Endothelial cell of umbilical vein (primary cell): ENCODE results near the gene NEURL1B.

Experiments
- CTCF ChIP-seq, 2 donors: IDR thresholded peaks; 1 replicate in 1 of 2; 2 replicates in 1 of 2; pipeline ENCODE4 v1.5.1; 2011; ENCODE audit warnings: low read length in 2 of 2, mild to moderate bottlenecking in 2 of 2, moderate library complexity in 2 of 2, control low read depth in 1 of 2, inconsistent platforms in 1 of 2, low read depth in 1 of 2; ENCODE audit not compliant: insufficient read depth in 1 of 2; ENCODE audit errors: extremely low read depth in 1 of 2
- EZH2 ChIP-seq: IDR thresholded peaks from 2 replicates; pipeline ENCODE4 v1.6.1; 2012; ENCODE audit warnings: borderline replicate concordance, low read depth, mild to moderate bottlenecking, moderate library complexity, low read length, inconsistent platforms; ENCODE audit not compliant: severe bottlenecking
- JUN ChIP-seq: IDR thresholded peaks from 2 replicates; pipeline ENCODE4 v1.6.1; 2011; ENCODE audit warnings: borderline replicate concordance, low read depth; ENCODE audit not compliant: insufficient read length, insufficient read depth
- MAX ChIP-seq: IDR thresholded peaks from 2 replicates; pipeline ENCODE4 v1.6.1; 2011; ENCODE audit not compliant: insufficient read depth, insufficient read length
- POLR2A ChIP-seq: IDR thresholded peaks from 2 replicates; pipeline ENCODE4 v1.6.1; 2012; ENCODE audit warnings: low read depth, mild to moderate bottlenecking, control low read depth, low read length
- POLR2AphosphoS5 ChIP-seq: IDR thresholded peaks from 2 replicates; pipeline ENCODE4 v1.6.1; 2012; ENCODE audit warnings: low read depth, mild to moderate bottlenecking, control low read depth, low read length, moderate library complexity; ENCODE audit not compliant: insufficient read depth

DNA sequence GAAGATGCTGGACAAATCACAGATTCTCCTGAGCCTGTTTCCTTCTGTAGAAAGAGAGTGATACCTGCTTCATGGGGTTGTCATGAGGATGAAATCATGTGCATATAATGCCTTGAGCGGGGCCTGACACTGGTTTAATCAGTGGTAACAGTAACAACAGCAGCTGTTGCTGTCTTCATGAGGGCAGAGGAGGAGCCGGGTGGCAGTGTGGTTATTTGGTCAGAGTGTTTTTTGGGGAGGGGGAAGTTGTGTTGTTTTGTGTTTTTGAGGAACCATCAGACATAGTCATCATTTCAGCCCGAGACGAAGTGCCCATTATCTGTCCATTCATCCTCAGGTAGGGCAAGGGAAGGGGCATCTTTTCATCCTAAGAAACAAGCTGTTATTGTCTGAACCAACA, 44.0 kb downstream of the NEURL1B start:
- TF ChIP-seq CTCF (IDR thresholded peaks at IDR 0.05; ENCODE audit: extremely low read depth in 1 of 2, insufficient read depth in 1 of 2, low read depth in 1 of 2, low read length in 2 of 2) (no peak), MAX (no peak), POLR2A (no peak), JUN (no peak), POLR2AphosphoS5 (no peak), EZH2 (no peak)
